CD4-positive, alpha-beta T cell treated with Interleukin-10 for 1 hour (primary cell): ENCODE data around the gene RAB5B.
A peak's percentile ranks its signal among the peaks of the same experiment; 100 is the strongest.
"Not testable (repeated sequence)": the region's sequence is repeated elsewhere in the genome, so short reads cannot be mapped to it uniquely, and the experiment has no call there.

ENCODE experiments used
- DNase-seq: peaks from one replicate; pipeline ENCODE4 v3.0.0-alpha.2; 2020

RAB5B gene

DNA sequence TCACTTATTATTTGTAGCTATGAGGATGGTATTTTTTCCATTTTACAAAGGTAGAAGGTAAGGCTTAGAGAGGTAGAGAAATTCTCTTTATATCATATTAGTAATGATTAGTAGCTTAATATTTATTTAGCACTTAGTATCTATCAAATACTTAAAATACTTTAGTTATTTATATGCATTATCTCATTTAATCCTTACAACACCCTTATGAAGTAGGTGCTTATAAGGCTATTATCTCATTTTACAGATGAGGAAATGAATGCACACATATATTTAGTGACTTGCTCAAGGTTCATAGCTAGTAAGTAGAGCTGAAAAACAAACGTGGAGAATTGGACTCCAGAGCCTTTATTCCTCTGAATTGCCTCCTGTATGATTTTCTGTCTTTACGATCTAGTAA lies 11.0 kb downstream of the RAB5B start:
- DNase-seq, result no peak

DNA sequence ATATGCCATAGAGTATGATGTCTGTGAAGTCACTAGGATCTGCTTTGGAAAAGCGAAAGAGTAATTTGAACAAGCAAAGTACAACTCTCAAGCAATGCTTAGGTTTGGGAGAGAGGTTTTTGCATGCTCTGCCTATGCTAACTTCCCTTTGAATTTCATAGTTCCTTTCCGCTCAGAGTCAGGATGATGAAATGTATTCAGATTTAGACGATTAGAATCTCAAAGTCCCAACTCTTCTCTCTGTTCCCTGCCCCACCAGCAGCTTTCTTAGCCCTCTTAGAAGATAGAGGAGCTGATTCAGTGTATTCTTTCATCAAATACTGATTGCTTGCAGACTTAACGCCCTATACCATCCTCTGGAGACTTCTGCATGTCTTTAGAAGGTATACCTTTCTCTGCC lies 11.5 kb downstream of the RAB5B start:
- DNase-seq, result no peak

- DNase-seq, result not testable (repeated sequence)
Observed at GRCh38 chr12:55985976-55986375, 12.1 kb downstream of the RAB5B start.

DNA sequence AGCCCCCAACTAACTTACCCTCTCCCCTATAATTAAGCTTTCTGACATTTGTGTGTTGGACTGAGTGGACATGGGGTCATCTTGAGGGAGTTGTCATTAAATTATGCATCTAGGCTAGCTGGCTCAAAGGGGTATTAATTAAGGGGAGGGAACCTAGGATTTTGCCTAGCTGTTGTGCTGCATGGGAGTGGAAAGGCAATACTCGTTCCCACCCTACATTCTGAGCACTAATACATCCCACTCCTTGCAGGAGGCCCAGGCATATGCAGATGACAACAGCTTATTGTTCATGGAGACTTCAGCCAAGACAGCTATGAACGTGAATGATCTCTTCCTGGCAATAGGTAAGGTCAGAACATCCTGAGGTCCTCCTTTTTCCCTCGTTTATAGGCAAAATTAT lies 17.2 kb downstream of the RAB5B start:
- no peak for DNase-seq

DNA sequence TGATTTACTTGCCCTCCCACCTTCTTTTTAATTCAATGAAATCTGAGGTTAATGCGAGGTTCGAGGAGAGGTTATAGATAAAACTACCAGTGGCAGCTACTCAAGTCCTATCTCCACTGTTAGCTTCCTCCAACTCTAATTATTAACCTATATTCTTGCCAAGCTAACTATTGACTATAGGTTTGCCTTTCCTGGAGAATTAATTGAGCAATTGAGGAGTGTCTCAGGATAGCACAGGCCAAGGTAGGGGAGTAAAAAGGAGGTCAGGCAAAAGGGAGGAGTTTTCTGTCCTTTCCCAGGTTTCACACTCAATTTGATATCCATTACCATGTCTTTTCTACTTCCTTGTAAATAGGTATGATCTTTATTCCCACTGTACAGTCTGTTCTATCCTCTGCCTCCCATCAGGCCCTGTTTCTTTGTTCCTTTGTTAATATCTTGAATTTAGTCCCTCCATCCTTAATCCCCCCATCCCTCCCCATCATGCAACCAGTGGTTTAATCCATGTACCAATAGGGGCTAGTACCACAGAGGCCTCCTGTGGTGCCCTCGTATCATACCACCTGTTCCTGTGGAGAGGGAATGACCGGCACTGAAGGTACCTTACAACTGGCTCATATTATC lies 19.5 kb downstream of the RAB5B start:
- no peak for DNase-seq

GRCh38 chr12:55995366-55995765 lies 21.5 kb downstream of the RAB5B start:
- no peak for DNase-seq

- DNase-seq, result peak; percentile 85
Observed at GRCh38 chr12:55996201-55996714, 22.4 kb downstream of the RAB5B start.

DNA sequence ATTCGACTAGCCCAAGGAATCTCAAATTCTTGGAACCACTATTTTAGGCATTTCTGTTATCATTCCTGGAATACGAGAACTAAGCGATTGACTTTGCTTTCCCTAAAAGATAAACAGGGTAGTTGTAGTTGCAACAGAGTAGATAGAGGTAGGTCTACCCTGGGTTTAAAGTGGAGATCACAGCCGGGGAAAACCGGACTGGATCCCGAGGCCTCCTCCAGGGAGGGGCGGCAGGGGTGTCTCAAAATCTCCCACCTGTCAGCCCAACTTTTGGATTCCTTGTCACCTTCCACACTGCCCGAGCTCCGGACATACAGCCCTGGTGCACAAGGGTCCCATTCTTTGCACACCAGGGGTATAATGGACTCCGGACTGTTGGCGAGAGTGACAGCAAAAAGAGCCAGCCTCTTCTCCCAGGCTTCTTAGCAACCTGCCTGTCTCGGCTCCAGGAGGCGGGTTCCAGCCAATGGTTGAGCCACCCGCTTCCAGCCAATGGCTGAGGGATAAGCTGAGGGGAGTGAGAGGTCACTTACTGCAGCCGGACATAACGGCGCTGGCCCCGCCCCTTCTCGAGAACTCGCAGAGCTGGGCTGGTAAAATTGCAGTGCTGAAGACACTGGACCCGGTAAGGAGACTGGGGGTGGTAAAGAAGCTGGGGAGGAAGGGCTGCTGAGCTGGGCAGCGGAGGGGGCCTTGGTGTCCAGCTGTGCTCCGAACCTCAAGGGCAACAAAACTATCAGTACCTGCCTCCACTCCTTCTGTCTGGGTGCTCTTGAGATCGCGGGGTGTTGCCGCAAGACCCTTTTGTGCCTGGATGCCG lies 23.0 kb downstream of the RAB5B start, which contains the start of gene SUOX:
TSS of gene SUOX (plus strand) at position 562 of the 820 bp plus-strand sequence. CDS start 4,946 bp downstream, outside the sequence.
- peak; percentile 45 for DNase-seq

DNA sequence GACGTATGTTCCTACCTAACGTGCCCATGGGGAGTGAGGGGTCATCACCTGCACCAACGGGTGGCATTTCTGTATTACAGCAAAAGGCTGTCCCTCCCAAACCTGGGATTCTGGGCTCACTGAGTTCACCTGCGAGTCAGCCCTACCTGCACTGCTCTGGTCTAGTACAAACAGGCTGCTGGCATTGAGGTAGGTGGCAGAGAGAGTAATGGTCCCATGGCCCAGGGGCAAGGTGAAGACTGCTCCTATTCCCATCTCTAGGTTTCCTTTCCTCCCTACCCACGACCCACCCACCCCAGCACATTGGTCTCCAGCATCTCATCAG lies 23.6 kb downstream of the RAB5B start:
- DNase-seq, result no peak

DNA sequence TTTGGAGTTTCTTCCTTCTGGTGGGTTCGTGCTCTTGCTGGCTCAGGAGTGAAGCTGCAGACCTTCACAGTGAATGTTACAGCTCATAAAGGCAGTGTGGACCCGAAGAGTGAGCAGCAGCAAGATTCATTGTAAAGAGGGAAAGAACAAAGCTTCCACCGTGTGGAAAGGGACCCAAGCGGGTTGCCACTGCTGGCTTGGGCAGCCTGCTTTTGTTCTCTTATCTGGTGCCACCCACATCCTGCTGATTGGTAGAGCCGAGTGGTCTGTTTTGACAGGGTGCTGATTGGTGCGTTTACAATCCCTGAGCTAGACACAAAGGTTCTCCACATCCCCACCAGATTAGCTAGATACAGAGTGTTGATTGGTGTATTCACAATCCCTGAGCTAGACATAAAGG lies 25.6 kb downstream of the RAB5B start:
- peak; percentile 19 for DNase-seq

DNA sequence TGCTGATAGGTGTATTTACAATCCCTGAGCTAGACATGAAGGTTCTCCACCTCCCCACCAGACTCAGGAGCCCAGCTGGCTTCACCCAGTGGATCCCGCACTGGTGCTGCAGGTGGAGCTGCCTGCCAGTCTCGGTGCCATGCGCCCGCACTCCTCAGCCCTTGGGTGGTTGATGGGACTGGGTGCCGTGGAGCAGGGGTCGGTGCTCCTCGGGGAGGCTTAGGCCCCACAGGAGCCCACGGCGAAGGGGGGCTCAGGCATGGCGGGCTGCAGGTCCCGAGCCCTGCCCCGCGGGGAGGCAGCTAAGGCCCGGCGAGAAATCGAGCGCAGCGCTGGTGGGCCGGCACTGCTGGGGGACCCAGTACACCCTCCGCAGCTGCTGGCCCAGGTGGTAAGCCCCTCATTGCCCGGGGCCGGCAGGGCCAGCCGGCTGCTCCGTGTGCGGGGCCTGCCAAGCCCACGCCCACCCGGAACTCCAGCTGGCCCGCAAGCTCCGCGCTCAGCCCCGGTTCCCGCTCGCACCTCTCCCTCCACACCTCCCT lies 26.2 kb downstream of the RAB5B start:
- DNase-seq, result not testable (repeated sequence)

DNA sequence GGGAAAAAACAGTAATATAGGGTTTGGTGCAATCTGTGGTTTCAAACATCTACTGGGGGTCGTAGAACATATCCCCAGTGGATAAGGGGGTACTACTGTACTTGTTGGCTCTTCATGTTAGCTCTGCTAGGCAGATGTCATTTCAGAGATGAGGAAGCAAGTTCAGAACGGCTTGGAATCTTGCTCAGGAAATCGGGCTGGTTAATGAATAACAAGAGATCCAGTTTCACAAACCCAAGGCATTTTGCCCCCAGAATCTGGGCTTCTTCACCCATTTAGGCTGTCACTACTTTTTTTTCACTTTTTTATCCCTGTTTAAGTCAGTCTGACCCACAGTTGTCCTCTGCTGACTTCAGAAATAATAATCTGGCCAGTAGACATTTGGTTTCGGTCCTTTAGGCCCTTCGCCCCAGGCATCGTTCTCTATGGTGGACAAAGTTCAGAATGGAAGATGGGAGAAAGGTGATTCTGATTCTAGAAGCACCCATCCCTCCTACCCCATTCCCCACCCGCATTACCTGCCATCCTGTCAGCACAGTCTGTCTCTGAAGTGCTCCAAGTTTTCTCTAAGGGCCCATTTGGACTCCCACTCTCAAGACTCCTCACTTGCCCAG lies 27.7 kb downstream of the RAB5B start:
- DNase-seq, result no peak

DNA sequence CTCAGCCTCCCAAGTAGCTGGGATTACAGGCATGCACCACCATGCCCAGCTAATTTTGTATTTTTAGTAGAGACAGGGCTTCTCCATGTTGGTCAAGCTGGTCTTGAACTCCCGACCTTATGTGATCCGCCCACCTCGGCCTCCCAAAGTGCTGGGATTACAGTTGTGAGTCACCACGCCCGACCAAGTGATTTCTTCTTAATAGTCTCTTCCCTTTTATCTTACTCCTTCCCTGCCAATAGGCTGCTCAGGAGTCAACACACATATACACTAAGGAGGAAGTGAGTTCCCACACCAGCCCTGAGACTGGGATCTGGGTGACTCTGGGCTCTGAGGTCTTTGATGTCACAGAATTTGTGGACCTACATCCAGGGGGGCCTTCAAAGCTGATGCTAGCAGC lies 29.5 kb downstream of the RAB5B start:
- DNase-seq, result not testable (repeated sequence)

GRCh38 chr12:56004211-56004610 lies 30.3 kb downstream of the RAB5B start:
- DNase-seq, result no peak

DNA sequence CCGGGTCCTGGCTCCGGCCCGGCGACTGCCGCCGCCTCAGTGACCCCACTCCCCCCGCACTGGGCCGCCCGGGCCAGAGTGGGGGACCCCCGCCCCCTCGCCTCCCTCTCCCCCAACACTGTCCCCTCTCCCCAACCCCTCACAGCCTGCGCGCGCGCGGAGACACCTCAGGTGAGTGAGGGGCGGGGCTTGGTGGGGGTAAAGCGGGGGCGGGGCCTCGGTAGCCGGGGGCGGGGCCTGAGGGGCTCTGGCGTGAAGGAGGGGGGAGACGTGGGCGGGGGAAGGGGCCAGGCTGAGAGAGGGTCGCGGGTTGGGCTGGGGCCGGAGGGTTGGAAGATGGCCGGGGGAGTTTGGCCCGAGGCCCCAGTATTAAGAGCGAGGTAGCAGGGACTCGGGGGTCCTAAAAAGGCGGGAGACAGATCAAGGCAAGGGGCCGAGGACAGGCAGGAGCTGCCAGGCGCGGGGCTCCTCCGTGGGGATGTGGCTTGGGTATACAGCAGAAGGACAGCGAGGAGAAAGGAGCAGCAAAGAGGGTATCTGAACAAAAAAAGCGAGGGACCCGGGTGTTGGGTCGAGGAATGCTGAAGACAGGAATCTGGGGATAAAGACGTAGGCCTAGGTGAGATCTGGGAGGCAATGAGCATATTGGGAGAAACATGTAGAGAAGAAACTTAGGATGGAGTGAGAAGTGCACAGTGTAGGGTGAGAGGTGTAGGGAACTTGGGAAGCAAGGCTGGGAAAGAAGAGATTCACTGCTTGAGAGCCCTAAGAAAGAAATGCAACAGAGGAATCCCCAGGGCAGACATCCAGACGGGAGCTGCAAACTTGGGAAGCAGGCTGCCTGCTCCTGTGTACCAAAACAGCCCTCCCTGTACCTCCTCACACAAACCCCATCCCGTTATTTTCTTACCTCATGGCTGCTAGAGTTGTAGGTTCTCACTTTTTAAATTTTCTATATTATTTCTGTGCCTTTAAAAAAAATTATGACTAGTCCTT lies 34.0 kb downstream of the RAB5B start:
- peak; percentile 71 for DNase-seq

DNA sequence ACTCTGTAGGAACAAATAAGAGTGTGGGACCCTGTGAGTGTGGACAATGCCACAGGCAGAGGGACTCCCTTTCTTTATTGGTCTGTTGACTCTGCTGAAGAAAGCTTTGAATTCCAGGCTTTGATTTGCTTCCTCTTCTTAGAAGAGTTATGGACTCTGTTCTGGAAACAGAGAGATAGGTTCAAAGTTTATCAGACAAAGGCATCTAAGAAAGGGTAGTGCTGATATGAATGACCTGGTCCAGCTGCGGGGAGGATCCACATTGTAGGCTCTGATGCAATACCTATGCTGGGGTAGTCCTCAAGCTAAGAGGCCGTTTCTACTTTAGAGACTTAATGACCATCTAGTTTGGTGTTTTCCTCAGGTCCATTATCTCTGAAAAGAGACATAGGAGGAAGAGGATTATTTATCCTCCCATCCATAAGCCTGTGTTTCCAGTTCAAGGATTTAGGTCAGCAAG lies 36.3 kb downstream of the RAB5B start:
- no peak for DNase-seq

DNA sequence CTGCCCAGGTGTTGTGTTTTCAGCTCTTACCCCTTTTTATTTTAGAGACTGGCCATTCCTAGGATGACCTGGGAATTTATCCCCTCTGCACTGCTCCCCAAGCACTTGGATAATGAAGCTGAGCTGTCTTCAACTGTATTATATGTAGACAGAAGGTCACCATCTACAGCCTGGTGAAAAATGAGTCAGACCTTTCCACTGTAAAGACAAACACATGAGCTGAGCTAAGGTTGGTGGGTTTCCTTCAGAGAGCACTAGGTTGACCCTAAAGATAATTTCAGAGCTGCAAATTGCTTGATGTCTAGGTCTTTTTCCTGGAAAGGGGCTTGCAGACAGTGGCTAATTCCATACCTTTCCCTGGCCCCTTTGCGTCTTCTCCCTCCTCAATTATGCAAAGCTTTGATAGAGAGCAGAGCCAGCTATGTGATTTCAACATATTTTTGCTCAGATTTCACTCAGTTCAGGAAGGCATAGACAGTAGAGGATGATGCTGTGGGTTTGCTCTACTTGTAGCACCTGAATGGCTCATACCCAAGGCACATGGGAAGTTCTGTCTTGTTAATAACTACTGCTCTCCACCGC lies 37.7 kb downstream of the RAB5B start:
- DNase-seq, result no peak

GRCh38 chr12:56013482-56013881 lies 39.6 kb downstream of the RAB5B start:
- no peak for DNase-seq

DNA sequence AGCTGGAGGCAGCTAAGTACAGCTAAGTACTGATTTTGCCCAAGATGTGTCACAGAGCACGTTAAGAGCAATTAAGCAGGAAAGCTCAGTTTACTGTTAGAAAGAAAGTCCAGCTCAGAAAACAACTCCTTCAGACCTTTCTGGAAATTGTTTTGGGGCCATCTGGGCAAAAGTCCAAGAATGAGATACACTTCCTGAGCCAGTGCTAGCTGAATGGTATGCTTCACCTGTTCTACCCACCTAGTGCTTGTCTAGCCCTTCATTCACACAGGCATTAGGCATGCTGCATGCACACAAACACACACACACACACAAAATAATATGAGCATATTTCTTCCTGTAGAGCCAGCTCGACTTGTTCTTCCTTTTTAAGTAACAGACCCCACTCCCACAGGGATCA lies 40.3 kb downstream of the RAB5B start:
- DNase-seq, result no peak

- DNase-seq, result no peak
Observed at GRCh38 chr12:56017181-56017580, 43.3 kb downstream of the RAB5B start.

- no peak for DNase-seq
Observed at GRCh38 chr12:56018356-56018755, 44.5 kb downstream of the RAB5B start.
